Natural killer cell (primary cell): Measurements from ENCODE around the gene UBE3B. TPM values are rescaled to one million over a fixed set of nuclear protein-coding genes. Genes with fewer than 3 reads are reported as not detected.

Source experiments
- ATAC-seq, 3 donors: fragments of 150-1000 bp in 2 of 3; fragments of 200-7000 bp in 1 of 3; cut with Tn5 transposase; 1 replicate in 1 of 3; 2 replicates in 2 of 3; pipeline ENCODE4 v1.10.0; 2021; ENCODE audit warnings: mild to moderate bottlenecking in 2 of 3, moderate library complexity in 2 of 3
- DNase-seq, 2 donors: peaks; one replicate each; pipeline versions ENCODE4 v3.0.0 to v3.0.0-alpha.2; 2013 to 2021; ENCODE audit warnings: mixed read lengths in 1 of 2
- H3K27ac ChIP-seq: one replicate; pipeline ENCODE4 v1.5.1; 2013; ENCODE audit warnings: mild to moderate bottlenecking, low read length
- H3K27me3 ChIP-seq: one replicate; pipeline ENCODE4 v1.6.1; 2013; ENCODE audit warnings: low read length; ENCODE audit not compliant: control insufficient read depth, insufficient read depth
- H3K36me3 ChIP-seq: one replicate; pipeline ENCODE4 v1.6.1; 2013; ENCODE audit warnings: low read length; ENCODE audit not compliant: control insufficient read depth, insufficient read depth
- H3K4me1 ChIP-seq: one replicate; pipeline ENCODE4 v1.6.1; 2013; ENCODE audit warnings: low read length; ENCODE audit not compliant: control insufficient read depth, insufficient read depth
- H3K4me3 ChIP-seq: one replicate; pipeline ENCODE4 v1.5.1; 2013; ENCODE audit warnings: low read length
- H3K9me3 ChIP-seq: one replicate; pipeline ENCODE4 v1.6.1; 2013; ENCODE audit warnings: low read length; ENCODE audit not compliant: control insufficient read depth, insufficient read depth
- H3K27ac Mint-ChIP-seq, 2 donors: one replicate each; pipeline ENCODE4 v1.8.0; 2022; ENCODE audit warnings: mild to moderate bottlenecking in 2 of 2, mixed read lengths in 2 of 2, moderate library complexity in 1 of 2
- H3K27me3 Mint-ChIP-seq, 2 donors: one replicate each; pipeline ENCODE4 v1.8.0; 2022; ENCODE audit warnings: low read depth in 2 of 2, mixed read lengths in 2 of 2
- H3K36me3 Mint-ChIP-seq: one replicate; pipeline ENCODE4 v1.8.0; 2022; ENCODE audit warnings: mixed read lengths
- H3K4me1 Mint-ChIP-seq, 2 donors: one replicate each; pipeline ENCODE4 v1.8.0; 2022; ENCODE audit warnings: mixed read lengths in 2 of 2
- H3K4me3 Mint-ChIP-seq: one replicate; pipeline ENCODE4 v1.8.0; 2022; ENCODE audit warnings: mild to moderate bottlenecking, moderate library complexity, mixed read lengths
- H3K9me3 Mint-ChIP-seq, 2 donors: one replicate each; pipeline ENCODE4 v1.8.0; 2022; ENCODE audit warnings: mixed read lengths in 2 of 2
- CTCF ChIP-seq: fragments of 200-600 bp; IDR thresholded peaks from one replicate; pipeline ENCODE4 v1.8.0; 2022; ENCODE audit warnings: antibody characterized with exemption
- WGBS: methylation state at CpG from one replicate; pipeline ENCODE4 v1.1.7; 2013; ENCODE audit warnings: missing lambda C conversion rate; ENCODE audit not compliant: insufficient coverage; 5-methylcytosine and 5-hydroxymethylcytosine counted together
- intact Hi-C: fragments of 100-400 bp; cut with micrococcal nuclease; formaldehyde crosslinking; loops from one replicate; pipeline ENCODE4 v1.14.2; 2022
- total RNA-seq, 4 donors: library from RNA; stranded (reverse); fragments of 120-200 nt in 1 of 4; gene quantifications; one replicate each; pipeline versions ENCODE4 v1.2.3 to v1.2.4, GENCODE V29; 2013 to 2022

Gene UBE3B
- total RNA-seq, 3 donors from 2014 or later (not counting 1 experiment from before 2014, with no cell fraction given), result 32.2 to 46.7 (median 39.5) TPM

GRCh38 chr12:109459247-109459646, 18.2 kb upstream of the UBE3B start:
- peak overlapping the region; percentile 86 to 90 for H3K27ac Mint-ChIP-seq
- H3K4me1 Mint-ChIP-seq, result peaks cover 90 to 91% of the 10 kb centered on the region in 2 donors
- TF ChIP-seq CTCF, result no peak
- peak overlapping the region; percentile 83 for H3K27ac ChIP-seq
- H3K9me3 Mint-ChIP-seq, result no peaks in the 10 kb centered on the region
- peaks cover 43% of the 10 kb centered on the region for H3K36me3 ChIP-seq
- H3K27me3 ChIP-seq, result no peaks in the 10 kb centered on the region
- peaks cover 33% of the 10 kb centered on the region for H3K36me3 Mint-ChIP-seq
- peak overlapping the region; percentile 65 for H3K4me3 Mint-ChIP-seq
- no peaks in the 10 kb centered on the region for H3K27me3 Mint-ChIP-seq
- DNase-seq (no peak), ATAC-seq (no peak)
- H3K9me3 ChIP-seq, result no peaks in the 10 kb centered on the region
- WGBS, result 71% methylated on average over 4 of the region's 6 CpGs
- intact Hi-C loops, result no loop called here
- H3K4me1 ChIP-seq, result peaks cover 74% of the 10 kb centered on the region
- no peak overlapping the region for H3K4me3 ChIP-seq

- peaks cover 33% of the 10 kb centered on the region for H3K36me3 ChIP-seq
- no peak for TF ChIP-seq CTCF
- Mint-ChIP-seq H3K27ac (peak overlapping the region; percentile 86 to 90), H3K4me1 (peaks cover 100% of the 10 kb centered on the region in 2 donors), H3K4me3 (peak overlapping the region; percentile 45), H3K9me3 (no peaks in the 10 kb centered on the region), H3K27me3 (no peaks in the 10 kb centered on the region), H3K36me3 (peaks cover 29% of the 10 kb centered on the region)
- 92% methylated on average over 13 of the region's 13 CpGs for WGBS
- no peak for ATAC-seq
- H3K4me1 ChIP-seq, result peaks cover 74% of the 10 kb centered on the region
- no peak overlapping the region for H3K4me3 ChIP-seq
- H3K27me3 ChIP-seq, result no peaks in the 10 kb centered on the region
- DNase-seq, result no peak
- no peaks in the 10 kb centered on the region for H3K9me3 ChIP-seq
- intact Hi-C loops, result no loop called here
- peak overlapping the region; percentile 83 for H3K27ac ChIP-seq
These were observed 16.9 kb upstream of the UBE3B start for GRCh38 chr12:109460538-109460937.

GRCh38 chr12:109461049-109461845, 16.2 kb upstream of the UBE3B start:
- WGBS, result 54% methylated on average over 8 of the region's 8 CpGs
- H3K4me3 Mint-ChIP-seq, result peak overlapping the region; percentile 85
- H3K4me1 Mint-ChIP-seq, result peaks cover 100% of the 10 kb centered on the region in 2 donors
- no peak overlapping the region for H3K4me3 ChIP-seq
- H3K27me3 Mint-ChIP-seq, result no peaks in the 10 kb centered on the region
- intact Hi-C loops, result no loop called here
- no peaks in the 10 kb centered on the region for H3K27me3 ChIP-seq
- TF ChIP-seq CTCF, result no peak
- ATAC-seq, result peak; percentile 72 to 79 (median 73)
- peak overlapping the region; percentile 83 for H3K27ac ChIP-seq
- H3K9me3 ChIP-seq, result no peaks in the 10 kb centered on the region
- H3K36me3 Mint-ChIP-seq, result peaks cover 22% of the 10 kb centered on the region
- no peak for DNase-seq
- peaks cover 72% of the 10 kb centered on the region for H3K4me1 ChIP-seq
- no peaks in the 10 kb centered on the region for H3K9me3 Mint-ChIP-seq
- H3K36me3 ChIP-seq, result peaks cover 31% of the 10 kb centered on the region
- H3K27ac Mint-ChIP-seq, result peak overlapping the region; percentile 86 to 90
